ENCODE results near the gene SF3B2.
"Not testable (repeated sequence)": the region's sequence is repeated elsewhere in the genome, so short reads cannot be mapped to it uniquely, and the experiment has no call there.

The SF3B2 gene, protein sequence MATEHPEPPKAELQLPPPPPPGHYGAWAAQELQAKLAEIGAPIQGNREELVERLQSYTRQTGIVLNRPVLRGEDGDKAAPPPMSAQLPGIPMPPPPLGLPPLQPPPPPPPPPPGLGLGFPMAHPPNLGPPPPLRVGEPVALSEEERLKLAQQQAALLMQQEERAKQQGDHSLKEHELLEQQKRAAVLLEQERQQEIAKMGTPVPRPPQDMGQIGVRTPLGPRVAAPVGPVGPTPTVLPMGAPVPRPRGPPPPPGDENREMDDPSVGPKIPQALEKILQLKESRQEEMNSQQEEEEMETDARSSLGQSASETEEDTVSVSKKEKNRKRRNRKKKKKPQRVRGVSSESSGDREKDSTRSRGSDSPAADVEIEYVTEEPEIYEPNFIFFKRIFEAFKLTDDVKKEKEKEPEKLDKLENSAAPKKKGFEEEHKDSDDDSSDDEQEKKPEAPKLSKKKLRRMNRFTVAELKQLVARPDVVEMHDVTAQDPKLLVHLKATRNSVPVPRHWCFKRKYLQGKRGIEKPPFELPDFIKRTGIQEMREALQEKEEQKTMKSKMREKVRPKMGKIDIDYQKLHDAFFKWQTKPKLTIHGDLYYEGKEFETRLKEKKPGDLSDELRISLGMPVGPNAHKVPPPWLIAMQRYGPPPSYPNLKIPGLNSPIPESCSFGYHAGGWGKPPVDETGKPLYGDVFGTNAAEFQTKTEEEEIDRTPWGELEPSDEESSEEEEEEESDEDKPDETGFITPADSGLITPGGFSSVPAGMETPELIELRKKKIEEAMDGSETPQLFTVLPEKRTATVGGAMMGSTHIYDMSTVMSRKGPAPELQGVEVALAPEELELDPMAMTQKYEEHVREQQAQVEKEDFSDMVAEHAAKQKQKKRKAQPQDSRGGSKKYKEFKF

GRCh38 chr11:66051766-66052663 lies at the start of gene SF3B2:
Gene SF3B2 (plus strand): TSS chr11:66052364. CDS start chr11:66052385, 21 bp downstream.
- peak; percentile 86 to 91 for DNase-seq (ENCODE audit: low read depth in 2 of 2)

- no peak for DNase-seq (ENCODE audit: low read depth in 2 of 2)
Measured at GRCh38 chr11:66002648-66003225, 49.4 kb upstream of the SF3B2 start.

- no peak for DNase-seq (ENCODE audit: low read depth in 2 of 2)
Measured at GRCh38 chr11:66003291-66003690, 48.9 kb upstream of the SF3B2 start.

DNA sequence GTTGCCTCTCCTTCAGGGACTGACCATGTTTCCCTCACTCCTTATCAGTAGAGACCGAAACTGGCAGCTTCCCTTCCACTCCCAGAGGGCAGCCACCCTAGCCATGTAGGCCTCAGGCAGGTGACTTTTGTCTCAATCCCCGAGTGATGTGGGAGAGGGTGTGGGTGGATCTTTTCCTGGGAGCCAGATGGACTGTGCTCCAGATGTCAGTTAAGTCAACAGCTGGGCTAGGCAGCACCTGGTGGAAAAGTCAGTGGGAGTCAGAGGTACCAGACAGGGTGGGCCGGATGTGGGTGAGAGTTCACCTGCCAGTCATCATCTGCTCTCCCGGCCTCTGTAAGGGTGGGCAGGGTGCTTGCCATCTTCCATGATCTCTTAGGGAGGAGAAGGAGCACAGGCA lies 48.0 kb upstream of the SF3B2 start:
- no peak for DNase-seq (ENCODE audit: low read depth in 2 of 2)

- no peak for DNase-seq (ENCODE audit: low read depth in 2 of 2)
Measured at GRCh38 chr11:66006134-66006890, 45.9 kb upstream of the SF3B2 start.

DNA sequence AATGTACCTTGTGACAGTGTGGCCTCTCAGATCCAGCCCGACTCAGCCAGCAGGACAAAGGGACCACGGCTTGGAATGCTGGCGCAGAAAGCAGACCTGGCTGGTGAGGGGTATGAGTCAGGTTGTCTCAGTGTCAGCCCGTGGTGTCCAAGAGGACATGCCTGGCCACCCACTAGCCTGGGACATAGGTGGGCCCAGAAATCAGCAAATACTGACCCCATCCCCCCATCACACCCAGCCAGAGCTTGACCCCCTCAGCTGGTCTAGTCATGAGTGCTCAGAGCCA lies 45.3 kb upstream of the SF3B2 start:
- no peak for DNase-seq (ENCODE audit: low read depth in 2 of 2)

DNA sequence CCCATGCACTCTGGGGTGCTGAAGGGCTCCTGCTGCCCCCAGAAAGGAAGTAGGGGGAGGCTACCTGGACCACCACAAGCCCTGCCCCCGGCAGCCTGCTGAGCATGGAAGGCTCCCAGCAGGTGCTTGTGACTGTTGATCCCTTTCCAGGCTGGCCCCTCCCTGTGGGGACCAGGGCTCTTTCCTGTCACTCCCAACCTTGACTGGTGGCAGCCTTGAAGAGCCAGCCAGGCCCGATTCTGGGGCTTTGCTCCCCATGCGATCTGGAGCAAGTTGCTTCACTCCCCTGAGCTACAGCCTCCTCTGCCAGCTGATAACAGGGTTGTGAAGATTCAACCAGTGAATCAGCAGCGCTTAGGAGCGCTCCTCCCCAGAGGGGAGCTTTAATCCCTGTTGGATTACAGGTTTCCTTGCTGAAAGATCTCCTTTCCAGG lies 44.9 kb upstream of the SF3B2 start:
- DNase-seq (ENCODE audit: low read depth in 2 of 2): no peak

GRCh38 chr11:66008095-66008467 lies 44.1 kb upstream of the SF3B2 start:
- DNase-seq (ENCODE audit: low read depth in 2 of 2): no peak

DNA sequence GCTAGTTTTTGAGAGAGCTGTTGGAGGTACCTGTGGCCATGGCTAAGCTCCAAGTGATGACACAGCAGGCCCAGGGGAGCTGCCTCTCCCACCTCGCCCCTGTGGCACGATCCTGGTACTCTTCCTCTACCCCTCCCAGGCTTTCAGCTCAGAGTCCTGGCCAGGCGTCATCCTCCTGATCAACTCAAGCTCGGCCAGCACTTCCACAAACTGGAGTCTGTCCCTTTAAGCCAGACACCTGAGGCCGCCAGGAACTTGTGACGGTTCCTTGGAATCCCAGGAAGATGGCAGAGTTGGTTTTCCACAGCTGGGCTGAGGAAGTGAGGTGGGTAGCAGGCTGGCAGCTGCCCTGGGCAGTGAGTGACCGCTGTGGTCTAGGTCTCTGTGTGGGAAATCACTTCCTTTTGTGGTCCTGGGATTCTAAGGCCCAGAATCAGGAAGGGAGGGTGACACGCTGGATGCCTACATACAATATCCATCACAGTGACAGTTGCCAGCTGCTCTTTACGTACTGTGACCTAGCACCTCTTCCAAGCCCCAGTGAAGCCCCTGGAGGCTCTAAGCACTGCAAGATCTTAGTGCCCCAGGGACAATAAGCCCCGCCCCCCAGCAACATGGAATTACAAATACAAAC lies 43.6 kb upstream of the SF3B2 start:
- DNase-seq (ENCODE audit: low read depth in 2 of 2): no peak

GRCh38 chr11:66010036-66010435 lies 42.1 kb upstream of the SF3B2 start:
- not testable (repeated sequence) for DNase-seq (ENCODE audit: low read depth in 2 of 2)

DNA sequence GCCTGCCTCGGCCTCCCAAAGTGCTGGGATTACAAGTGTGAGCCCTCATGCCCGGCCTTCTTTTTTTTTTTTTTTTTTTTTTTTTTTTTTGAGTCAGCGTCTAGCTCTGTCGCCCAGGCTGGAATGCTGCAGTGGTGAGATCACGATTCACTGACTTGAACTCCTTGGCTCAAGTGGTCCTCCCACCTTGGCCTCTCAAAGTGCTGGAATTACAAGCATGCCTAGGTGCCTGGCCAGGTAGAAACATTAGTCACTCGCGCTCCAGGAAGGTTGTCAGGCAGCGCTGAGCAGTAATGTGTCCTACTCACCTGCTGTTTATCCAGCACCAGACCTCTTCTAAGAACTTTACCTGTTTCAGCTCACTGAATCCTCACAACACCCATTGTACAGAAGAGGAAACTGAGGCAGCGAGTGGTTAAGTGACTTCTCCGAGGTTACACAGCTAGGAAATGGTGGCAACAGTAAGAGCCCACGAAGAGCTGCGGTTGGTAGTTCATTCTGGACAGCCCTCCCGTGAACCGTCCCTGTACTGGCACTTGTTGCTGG lies 40.9 kb upstream of the SF3B2 start:
- no peak for DNase-seq (ENCODE audit: low read depth in 2 of 2)

GRCh38 chr11:66011785-66012303 lies 40.3 kb upstream of the SF3B2 start, which contains the start of gene CST6:
Gene CST6 (plus strand): TSS chr11:66012008. CDS start chr11:66012045, 37 bp downstream.
- DNase-seq (ENCODE audit: low read depth in 2 of 2): no peak

DNA sequence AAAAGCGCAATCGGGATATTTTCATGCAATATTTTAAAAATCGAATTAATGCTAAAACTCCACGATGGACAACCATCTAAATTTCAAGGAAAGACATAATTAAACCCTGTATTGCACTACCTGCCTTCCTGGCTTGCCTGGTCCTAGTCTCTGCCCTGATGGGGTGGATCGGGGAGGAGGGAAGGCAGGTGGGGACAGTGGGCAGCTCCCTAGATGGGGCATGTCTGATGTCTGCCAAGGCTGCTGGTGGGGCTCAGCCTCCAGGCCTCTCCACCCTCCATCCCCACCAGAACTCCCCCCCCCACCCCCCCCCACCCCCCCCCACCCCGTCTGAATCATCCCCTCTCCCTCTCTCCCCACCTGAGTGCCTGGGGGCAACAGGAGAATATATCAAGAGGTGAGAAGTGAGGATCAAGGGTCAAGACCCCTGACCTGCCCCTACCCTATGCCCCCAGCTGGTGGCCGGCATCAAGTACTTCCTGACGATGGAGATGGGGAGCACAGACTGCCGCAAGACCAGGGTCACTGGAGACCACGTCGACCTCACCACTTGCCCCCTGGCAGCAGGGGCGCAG lies 39.7 kb upstream of the SF3B2 start:
- no peak for DNase-seq (ENCODE audit: low read depth in 2 of 2)

DNA sequence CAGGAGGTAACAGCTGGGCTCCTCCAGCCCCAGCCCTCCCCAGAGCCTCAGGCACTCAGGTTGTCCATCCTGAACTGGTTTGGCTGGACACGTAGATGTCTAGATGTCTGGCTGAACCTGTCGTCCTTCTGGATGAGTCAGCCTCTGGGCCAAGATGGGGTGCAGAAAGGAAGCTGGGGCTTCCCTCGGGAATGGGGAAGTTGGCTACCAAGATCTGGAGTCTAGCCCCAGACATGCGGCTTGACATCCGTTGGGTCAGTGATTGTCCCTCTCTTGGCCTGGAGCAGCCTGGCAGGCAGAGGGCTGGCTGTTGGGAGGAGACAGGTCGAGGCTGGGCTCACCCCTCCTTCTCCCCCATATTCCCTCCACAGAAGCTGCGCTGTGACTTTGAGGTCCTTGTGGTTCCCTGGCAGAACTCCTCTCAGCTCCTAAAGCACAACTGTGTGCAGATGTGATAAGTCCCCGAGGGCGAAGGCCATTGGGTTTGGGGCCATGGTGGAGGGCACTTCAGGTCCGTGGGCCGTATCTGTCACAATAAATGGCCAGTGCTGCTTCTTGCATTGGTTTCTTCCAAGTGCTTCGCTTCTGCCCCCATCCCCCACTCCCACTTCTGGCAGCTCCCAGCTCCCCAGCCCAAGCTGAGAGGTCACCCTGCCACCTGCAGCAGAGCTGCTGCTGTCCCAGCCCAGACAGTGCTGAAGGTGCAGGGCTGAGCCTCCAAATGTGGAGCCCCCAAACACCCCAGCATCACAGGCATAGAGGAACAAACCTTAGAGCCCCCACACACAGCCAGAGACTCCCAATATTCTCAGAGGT lies 39.0 kb upstream of the SF3B2 start:
- no peak for DNase-seq (ENCODE audit: low read depth in 2 of 2)

DNA sequence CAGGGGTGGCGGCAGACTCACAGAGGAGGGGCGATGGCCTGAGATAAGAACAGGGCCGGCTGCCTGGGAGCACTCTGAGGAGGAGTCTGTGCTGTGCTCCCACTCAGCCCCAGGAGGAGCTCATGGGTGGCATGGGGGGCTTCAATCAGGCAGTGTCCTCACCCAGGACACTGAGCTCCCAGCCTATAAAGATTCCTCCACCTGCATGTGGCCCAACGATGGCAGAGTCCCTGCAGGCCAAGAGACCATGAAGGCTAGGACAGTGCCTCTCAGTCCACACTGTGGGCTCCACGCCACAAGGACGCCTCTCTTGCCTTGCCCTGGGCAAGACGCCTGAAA lies 38.4 kb upstream of the SF3B2 start:
- DNase-seq (ENCODE audit: low read depth in 2 of 2): no peak

DNA sequence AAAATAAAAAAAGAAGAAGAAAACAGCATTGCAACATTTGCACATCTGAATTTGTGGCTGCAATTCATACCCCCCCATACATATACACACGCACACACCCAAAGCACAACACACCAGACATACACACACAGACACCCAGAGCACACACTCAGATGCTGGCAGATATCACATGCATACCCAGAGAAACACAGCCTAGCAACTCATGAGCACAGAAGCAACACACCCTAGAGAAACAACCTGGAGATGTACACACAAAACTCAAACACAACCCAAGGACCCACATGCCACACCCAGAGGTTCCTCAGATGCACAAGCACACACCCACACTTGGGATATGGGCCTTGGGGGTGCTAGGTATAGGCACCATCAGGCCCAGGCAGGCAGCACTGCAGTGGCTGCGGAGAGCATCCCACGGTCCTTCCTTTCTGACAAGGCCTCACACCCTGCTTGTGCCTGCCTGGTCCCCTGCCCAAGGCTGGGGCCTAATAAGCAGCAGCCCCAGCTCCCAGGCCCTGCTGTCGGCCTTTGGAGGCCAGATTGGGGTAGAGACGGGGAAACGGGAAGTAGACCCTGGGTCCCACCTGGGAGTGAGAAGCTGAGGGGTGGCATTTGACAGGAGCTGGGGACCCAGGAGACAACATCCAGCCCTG lies 37.2 kb upstream of the SF3B2 start:
- DNase-seq (ENCODE audit: low read depth in 2 of 2): no peak

- DNase-seq (ENCODE audit: low read depth in 2 of 2): no peak
Measured at GRCh38 chr11:66015454-66015881, 36.7 kb upstream of the SF3B2 start.
